K562 (cell line): ENCODE results near the gene RNASEH1. TPM values are rescaled to one million over a fixed set of nuclear protein-coding genes. Genes with fewer than 3 reads are reported as not detected.

ENCODE experiments used
- CBFB ChIP-seq: sonication (generic); formaldehyde crosslinking; IDR thresholded peaks from 2 replicates; pipeline ENCODE4 v1.4.0; 2020; ENCODE audit warnings: mild to moderate bottlenecking, missing genetic modification reagents
- CSDE1 ChIP-seq, 2 experiments: fragments of 450-650 bp; IDR thresholded peaks; 2 replicates each; pipeline ENCODE4 v1.6.1; 2016; ENCODE audit warnings: mild to moderate bottlenecking in 1 of 2
- CXXC5 ChIP-seq: fragments of 250-450 bp; sonication (Bioruptor Pico); IDR thresholded peaks from 2 replicates; pipeline ENCODE4 v1.8.0; 2022; ENCODE audit warnings: inconsistent platforms, mild to moderate bottlenecking, moderate library complexity
- STAT5A ChIP-seq: IDR thresholded peaks from 2 replicates; pipeline ENCODE4 v1.6.1; 2012; ENCODE audit warnings: low read length, inconsistent platforms, borderline replicate concordance
- polyA plus RNA-seq, 8 experiments: library from polyadenylated mRNA; depleted of rRNA in 4 of 8; stranded (reverse) in 5 of 8; unstranded in 3 of 8; fragments of >200 nt; fragmentation: Nextera tagmentation in 2 of 8; fragmentation: Illumina TruSeq in 1 of 8; extraction: Ambion mirVana in 2 of 8; extraction: Trizol in 1 of 8; gene quantifications; 2 replicates each; pipeline versions ENCODE4 v1.2.1 to v1.2.3, GENCODE V29; 2011 to 2014; ENCODE audit warnings: inconsistent platforms in 1 of 8, missing spikeins in 1 of 8
- total RNA-seq, 7 experiments: library from RNA; depleted of rRNA in 6 of 7; stranded (reverse); fragments of >200 nt in 6 of 7; fragmentation: Illumina TruSeq in 2 of 7; extraction: Trizol in 2 of 7; gene quantifications; 2 replicates each; pipeline versions ENCODE4 v1.2.1 to v1.2.3, GENCODE V29; 2011 to 2021; ENCODE audit warnings: low replicate concordance in 1 of 7
- TF ChIP-seq, protein P1 (sequence below): sonication (generic); formaldehyde crosslinking; IDR thresholded peaks from 2 replicates; pipeline ENCODE4 v1.8.1; 2023; ENCODE audit warnings: mild to moderate bottlenecking, missing genetic modification reagents
- TF ChIP-seq, protein P2 (sequence below): fragments of 450-650 bp; formaldehyde crosslinking; IDR thresholded peaks from 2 replicates; pipeline ENCODE4 v1.4.0; 2020; ENCODE audit warnings: mild to moderate bottlenecking
- TF ChIP-seq, protein P3 (sequence below), 2 experiments: fragments of 450-650 bp; formaldehyde crosslinking in 1 of 2; IDR thresholded peaks; 2 replicates each; pipeline versions ENCODE4 v1.4.0 to v1.6.1; 2014 to 2020; ENCODE audit warnings: mild to moderate bottlenecking in 2 of 2, borderline replicate concordance in 1 of 2, low read depth in 1 of 2
- TF ChIP-seq, protein P4 (sequence below): fragments of 450-650 bp; IDR thresholded peaks from 2 replicates; pipeline ENCODE4 v1.6.1; 2017; ENCODE audit warnings: antibody characterized with exemption
- TF ChIP-seq, protein P5 (sequence below): sonication (generic); formaldehyde crosslinking; IDR thresholded peaks from 2 replicates; pipeline ENCODE4 v1.8.0; 2023; ENCODE audit warnings: mild to moderate bottlenecking, missing genetic modification reagents

The RNASEH1 gene
- total and polyA plus RNA-seq, 9 of the 15 experiments (the other 6 are each of a cell fraction or from before 2014, with no cell fraction given) = 25.7 to 47.5 (median 42.8) TPM

DNA sequence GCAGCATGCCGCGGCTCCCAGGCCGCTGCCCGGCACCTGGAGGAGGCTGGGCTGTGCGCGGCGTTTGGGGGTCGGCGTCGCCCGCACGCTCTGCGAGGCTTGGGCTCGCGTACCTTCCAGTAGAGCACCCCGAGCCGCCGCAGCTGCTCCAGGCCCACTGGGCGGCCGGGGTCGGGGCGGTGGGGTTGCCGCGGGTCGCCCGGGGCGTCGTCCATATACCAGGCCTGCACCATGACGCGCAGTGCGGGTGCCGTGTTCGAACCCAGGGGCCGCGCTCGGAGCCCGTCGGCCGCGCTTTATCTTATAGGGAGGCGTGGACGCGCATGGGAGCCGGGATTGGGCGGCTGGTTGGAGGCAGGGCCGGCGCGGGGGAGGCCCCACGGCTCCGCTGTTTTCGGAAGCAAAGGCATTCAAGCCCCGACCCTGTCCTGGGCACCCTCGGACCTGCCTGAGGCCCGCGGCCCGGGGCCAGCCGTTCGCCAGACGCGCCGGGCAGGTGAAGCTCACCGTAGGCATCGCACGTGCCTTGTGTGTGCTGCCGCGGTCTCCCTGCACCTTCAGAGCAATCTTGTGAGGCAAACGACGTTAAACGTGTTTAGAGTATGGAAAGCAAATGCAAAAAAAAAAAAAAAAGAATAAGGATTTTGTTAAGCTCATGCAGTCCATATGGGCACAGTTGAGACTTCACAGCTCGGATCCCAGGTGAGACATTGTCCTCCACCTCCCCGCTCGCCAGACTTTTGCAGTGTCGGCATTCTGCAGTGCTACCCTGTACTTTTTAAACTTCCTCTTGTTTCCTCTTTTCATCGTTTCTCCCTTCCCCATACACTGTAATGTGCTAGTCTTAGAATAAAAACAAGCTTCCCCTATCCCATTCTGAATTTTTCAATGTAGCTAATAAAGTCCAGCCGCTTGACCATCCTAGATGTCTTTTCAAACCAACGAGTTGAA is 38.6 kb downstream of the RNASEH1 start, which contains the start of gene ADI1 (continued):
- TF ChIP-seq, protein P1, sequence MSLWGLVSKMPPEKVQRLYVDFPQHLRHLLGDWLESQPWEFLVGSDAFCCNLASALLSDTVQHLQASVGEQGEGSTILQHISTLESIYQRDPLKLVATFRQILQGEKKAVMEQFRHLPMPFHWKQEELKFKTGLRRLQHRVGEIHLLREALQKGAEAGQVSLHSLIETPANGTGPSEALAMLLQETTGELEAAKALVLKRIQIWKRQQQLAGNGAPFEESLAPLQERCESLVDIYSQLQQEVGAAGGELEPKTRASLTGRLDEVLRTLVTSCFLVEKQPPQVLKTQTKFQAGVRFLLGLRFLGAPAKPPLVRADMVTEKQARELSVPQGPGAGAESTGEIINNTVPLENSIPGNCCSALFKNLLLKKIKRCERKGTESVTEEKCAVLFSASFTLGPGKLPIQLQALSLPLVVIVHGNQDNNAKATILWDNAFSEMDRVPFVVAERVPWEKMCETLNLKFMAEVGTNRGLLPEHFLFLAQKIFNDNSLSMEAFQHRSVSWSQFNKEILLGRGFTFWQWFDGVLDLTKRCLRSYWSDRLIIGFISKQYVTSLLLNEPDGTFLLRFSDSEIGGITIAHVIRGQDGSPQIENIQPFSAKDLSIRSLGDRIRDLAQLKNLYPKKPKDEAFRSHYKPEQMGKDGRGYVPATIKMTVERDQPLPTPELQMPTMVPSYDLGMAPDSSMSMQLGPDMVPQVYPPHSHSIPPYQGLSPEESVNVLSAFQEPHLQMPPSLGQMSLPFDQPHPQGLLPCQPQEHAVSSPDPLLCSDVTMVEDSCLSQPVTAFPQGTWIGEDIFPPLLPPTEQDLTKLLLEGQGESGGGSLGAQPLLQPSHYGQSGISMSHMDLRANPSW (CRISPR knock-in tag) = no peak
- 0 out of 2 replicates have a peak, but pooled peaks have one; percentile 55 for TF ChIP-seq CBFB (CRISPR knock-in tag)
- TF ChIP-seq, protein P2, sequence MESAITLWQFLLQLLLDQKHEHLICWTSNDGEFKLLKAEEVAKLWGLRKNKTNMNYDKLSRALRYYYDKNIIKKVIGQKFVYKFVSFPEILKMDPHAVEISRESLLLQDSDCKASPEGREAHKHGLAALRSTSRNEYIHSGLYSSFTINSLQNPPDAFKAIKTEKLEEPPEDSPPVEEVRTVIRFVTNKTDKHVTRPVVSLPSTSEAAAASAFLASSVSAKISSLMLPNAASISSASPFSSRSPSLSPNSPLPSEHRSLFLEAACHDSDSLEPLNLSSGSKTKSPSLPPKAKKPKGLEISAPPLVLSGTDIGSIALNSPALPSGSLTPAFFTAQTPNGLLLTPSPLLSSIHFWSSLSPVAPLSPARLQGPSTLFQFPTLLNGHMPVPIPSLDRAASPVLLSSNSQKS = 0 out of 2 replicates have a peak, but pooled peaks have one; percentile 54
- TF ChIP-seq STAT5A = no peak
- TF ChIP-seq, protein P3, sequence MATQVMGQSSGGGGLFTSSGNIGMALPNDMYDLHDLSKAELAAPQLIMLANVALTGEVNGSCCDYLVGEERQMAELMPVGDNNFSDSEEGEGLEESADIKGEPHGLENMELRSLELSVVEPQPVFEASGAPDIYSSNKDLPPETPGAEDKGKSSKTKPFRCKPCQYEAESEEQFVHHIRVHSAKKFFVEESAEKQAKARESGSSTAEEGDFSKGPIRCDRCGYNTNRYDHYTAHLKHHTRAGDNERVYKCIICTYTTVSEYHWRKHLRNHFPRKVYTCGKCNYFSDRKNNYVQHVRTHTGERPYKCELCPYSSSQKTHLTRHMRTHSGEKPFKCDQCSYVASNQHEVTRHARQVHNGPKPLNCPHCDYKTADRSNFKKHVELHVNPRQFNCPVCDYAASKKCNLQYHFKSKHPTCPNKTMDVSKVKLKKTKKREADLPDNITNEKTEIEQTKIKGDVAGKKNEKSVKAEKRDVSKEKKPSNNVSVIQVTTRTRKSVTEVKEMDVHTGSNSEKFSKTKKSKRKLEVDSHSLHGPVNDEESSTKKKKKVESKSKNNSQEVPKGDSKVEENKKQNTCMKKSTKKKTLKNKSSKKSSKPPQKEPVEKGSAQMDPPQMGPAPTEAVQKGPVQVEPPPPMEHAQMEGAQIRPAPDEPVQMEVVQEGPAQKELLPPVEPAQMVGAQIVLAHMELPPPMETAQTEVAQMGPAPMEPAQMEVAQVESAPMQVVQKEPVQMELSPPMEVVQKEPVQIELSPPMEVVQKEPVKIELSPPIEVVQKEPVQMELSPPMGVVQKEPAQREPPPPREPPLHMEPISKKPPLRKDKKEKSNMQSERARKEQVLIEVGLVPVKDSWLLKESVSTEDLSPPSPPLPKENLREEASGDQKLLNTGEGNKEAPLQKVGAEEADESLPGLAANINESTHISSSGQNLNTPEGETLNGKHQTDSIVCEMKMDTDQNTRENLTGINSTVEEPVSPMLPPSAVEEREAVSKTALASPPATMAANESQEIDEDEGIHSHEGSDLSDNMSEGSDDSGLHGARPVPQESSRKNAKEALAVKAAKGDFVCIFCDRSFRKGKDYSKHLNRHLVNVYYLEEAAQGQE (IDR thresholded peaks at IDR 0.05; ENCODE audit: borderline replicate concordance) = no peak
- TF ChIP-seq, protein P3 (CRISPR knock-in tag; IDR thresholded peaks at IDR 0.05; ENCODE audit: low read depth) = no peak
- peak; percentile 84 for TF ChIP-seq CXXC5 (CRISPR knock-in tag)
- TF ChIP-seq CSDE1 (IDR thresholded peaks at IDR 0.05) = no peak
- TF ChIP-seq, protein P4, sequence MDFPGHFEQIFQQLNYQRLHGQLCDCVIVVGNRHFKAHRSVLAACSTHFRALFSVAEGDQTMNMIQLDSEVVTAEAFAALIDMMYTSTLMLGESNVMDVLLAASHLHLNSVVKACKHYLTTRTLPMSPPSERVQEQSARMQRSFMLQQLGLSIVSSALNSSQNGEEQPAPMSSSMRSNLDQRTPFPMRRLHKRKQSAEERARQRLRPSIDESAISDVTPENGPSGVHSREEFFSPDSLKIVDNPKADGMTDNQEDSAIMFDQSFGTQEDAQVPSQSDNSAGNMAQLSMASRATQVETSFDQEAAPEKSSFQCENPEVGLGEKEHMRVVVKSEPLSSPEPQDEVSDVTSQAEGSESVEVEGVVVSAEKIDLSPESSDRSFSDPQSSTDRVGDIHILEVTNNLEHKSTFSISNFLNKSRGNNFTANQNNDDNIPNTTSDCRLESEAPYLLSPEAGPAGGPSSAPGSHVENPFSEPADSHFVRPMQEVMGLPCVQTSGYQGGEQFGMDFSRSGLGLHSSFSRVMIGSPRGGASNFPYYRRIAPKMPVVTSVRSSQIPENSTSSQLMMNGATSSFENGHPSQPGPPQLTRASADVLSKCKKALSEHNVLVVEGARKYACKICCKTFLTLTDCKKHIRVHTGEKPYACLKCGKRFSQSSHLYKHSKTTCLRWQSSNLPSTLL = no peak
- TF ChIP-seq, protein P5, sequence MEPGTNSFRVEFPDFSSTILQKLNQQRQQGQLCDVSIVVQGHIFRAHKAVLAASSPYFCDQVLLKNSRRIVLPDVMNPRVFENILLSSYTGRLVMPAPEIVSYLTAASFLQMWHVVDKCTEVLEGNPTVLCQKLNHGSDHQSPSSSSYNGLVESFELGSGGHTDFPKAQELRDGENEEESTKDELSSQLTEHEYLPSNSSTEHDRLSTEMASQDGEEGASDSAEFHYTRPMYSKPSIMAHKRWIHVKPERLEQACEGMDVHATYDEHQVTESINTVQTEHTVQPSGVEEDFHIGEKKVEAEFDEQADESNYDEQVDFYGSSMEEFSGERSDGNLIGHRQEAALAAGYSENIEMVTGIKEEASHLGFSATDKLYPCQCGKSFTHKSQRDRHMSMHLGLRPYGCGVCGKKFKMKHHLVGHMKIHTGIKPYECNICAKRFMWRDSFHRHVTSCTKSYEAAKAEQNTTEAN = no peak
